Epidermal melanocyte (primary cell): Measurements from ENCODE around the gene SLC44A1.

Experiments used
- DNase-seq: peaks from one replicate; pipeline ENCODE4 v3.0.0; 2011; ENCODE audit warnings: low spot score; ENCODE audit not compliant: insufficient read length

SLC44A1 gene

GRCh38 chr9:105426657-105427056 lies 182.2 kb downstream of the SLC44A1 start:
- no peak for DNase-seq

- no peak for DNase-seq
These were observed 187.2 kb downstream of the SLC44A1 start for GRCh38 chr9:105431424-105432246.

GRCh38 chr9:105432247-105432842 lies 187.9 kb downstream of the SLC44A1 start:
- DNase-seq, result no peak

- no peak for DNase-seq
These were observed 191.0 kb downstream of the SLC44A1 start for GRCh38 chr9:105435453-105435852.

- DNase-seq, result no peak
These were observed 192.3 kb downstream of the SLC44A1 start for GRCh38 chr9:105436783-105437182.

GRCh38 chr9:105437704-105438103 lies 193.3 kb downstream of the SLC44A1 start:
- DNase-seq, result no peak

GRCh38 chr9:105438141-105438806 lies 193.8 kb downstream of the SLC44A1 start:
- DNase-seq, result no peak

GRCh38 chr9:105439428-105439827 lies 195.0 kb downstream of the SLC44A1 start:
- no peak for DNase-seq

GRCh38 chr9:105441616-105442160 lies 197.2 kb downstream of the SLC44A1 start:
- DNase-seq, result no peak

GRCh38 chr9:105443121-105443520 lies 198.7 kb downstream of the SLC44A1 start:
- DNase-seq, result no peak

- DNase-seq, result no peak
These were observed 199.7 kb downstream of the SLC44A1 start for GRCh38 chr9:105444130-105444529.

- DNase-seq, result no peak
These were observed 200.9 kb downstream of the SLC44A1 start for GRCh38 chr9:105445203-105445881.

- no peak for DNase-seq
These were observed 202.9 kb downstream of the SLC44A1 start for GRCh38 chr9:105447386-105447813.

- DNase-seq, result peak; percentile 69
These were observed 203.7 kb downstream of the SLC44A1 start, which contains the start of gene FSD1L for GRCh38 chr9:105447814-105448812. Gene FSD1L, plus strand, starts transcription at chr9:105448034. Its CDS starts 187 bp downstream, at chr9:105448221.

- no peak for DNase-seq
These were observed 204.6 kb downstream of the SLC44A1 start for GRCh38 chr9:105449081-105449480.

- no peak for DNase-seq
These were observed 207.7 kb downstream of the SLC44A1 start for GRCh38 chr9:105452185-105452584.

- DNase-seq, result no peak
These were observed 211.5 kb downstream of the SLC44A1 start for GRCh38 chr9:105455836-105456475.

GRCh38 chr9:105457560-105458294 lies 213.3 kb downstream of the SLC44A1 start:
- no peak for DNase-seq

- DNase-seq, result no peak
These were observed 214.0 kb downstream of the SLC44A1 start for GRCh38 chr9:105458404-105458803.
